Uterus (tissue), 4 donors: ENCODE measurements around the gene ATP10A. TPM values are rescaled to one million over a fixed set of nuclear protein-coding genes. Genes with fewer than 3 reads are reported as not detected.
A peak's percentile ranks its signal among the peaks of the same experiment; 100 is the strongest.

Experiments used
- DNase-seq, 2 donors: peaks; one replicate each; pipeline ENCODE4 v3.0.0-alpha.2; 2019 to 2020
- H3K27ac ChIP-seq, 2 donors: fragments of 200-600 bp; sonication (generic); 1 replicate in 1 of 2; 2 replicates in 1 of 2; pipeline ENCODE4 v1.5.1; 2016 to 2018
- H3K27me3 ChIP-seq, 2 donors: fragments of 200-600 bp; sonication (generic); one replicate each; pipeline ENCODE4 v1.5.1; 2018 to 2019; ENCODE audit warnings: control low read depth in 1 of 2
- H3K36me3 ChIP-seq, 2 donors: fragments of 200-600 bp; sonication (generic); one replicate each; pipeline ENCODE4 v1.5.1; 2019; ENCODE audit warnings: control low read depth in 1 of 2
- H3K4me1 ChIP-seq, 2 donors: fragments of 200-600 bp; sonication (generic); one replicate each; pipeline ENCODE4 v1.5.1; 2018 to 2019; ENCODE audit warnings: control low read depth in 1 of 2
- H3K4me3 ChIP-seq, 2 donors: fragments of 200-600 bp; sonication (generic); 1 replicate in 1 of 2; 2 replicates in 1 of 2; pipeline ENCODE4 v1.5.1; 2018 to 2019; ENCODE audit warnings: mild to moderate bottlenecking in 1 of 2
- H3K9me3 ChIP-seq, 2 donors: fragments of 200-600 bp; sonication (generic); one replicate each; pipeline ENCODE4 v1.5.1; 2019; ENCODE audit warnings: control low read depth in 1 of 2
- CTCF ChIP-seq, 4 experiments: fragments of 200-600 bp in 2 of 4; fragments of 450-650 bp in 2 of 4; sonication (generic) in 2 of 4; IDR thresholded peaks; one replicate each; pipeline ENCODE4 v1.5.1; 2016 to 2019; ENCODE audit warnings: antibody characterized with exemption in 4 of 4, mild to moderate bottlenecking in 2 of 4, moderate library complexity in 1 of 4
- POLR2A ChIP-seq, 2 donors: fragments of 450-650 bp; IDR thresholded peaks; one replicate each; pipeline ENCODE4 v1.6.1; 2016; ENCODE audit warnings: antibody characterized with exemption in 2 of 2, mild to moderate bottlenecking in 1 of 2, moderate library complexity in 1 of 2
- intact Hi-C: fragments of 100-400 bp; cut with DNase I; formaldehyde crosslinking; loops from one replicate; pipeline ENCODE4 v1.15.1; 2023; ENCODE audit warnings: low total_unique reads
- total RNA-seq, 4 donors: library from RNA; depleted of rRNA in 3 of 4; stranded (reverse); fragments of >200 nt in 3 of 4; gene quantifications; one replicate each; pipeline versions ENCODE4 v1.1.0 to v1.2.4, GENCODE V29; 2014 to 2023
- donor health status: DM: yes; HTN: yes; CAD: no.

The ATP10A gene
- total RNA-seq, 4 donors from 2014 or later, result 0.29 to 3.8 (median 2.5) TPM

GRCh38 chr15:25790000-25790660 is 73.0 kb downstream of the ATP10A start:
- intact Hi-C loops, result no loop called here
- Histone ChIP-seq H3K36me3 (no peaks in the 10 kb centered on the region), H3K4me1 (peaks cover 0 to 12% of the 10 kb centered on the region in 2 donors), H3K9me3 (no peaks in the 10 kb centered on the region), H3K27ac (peak overlapping the region; percentile 59 to 73), H3K4me3 (no peak overlapping the region), H3K27me3 (no peaks in the 10 kb centered on the region)
- peak; percentile 70 to 78 for DNase-seq
- TF ChIP-seq POLR2A (IDR thresholded peaks at IDR 0.05) (no peak), CTCF (IDR thresholded peaks at IDR 0.05) (no peak)

GRCh38 chr15:25789616-25789999 is 73.5 kb downstream of the ATP10A start:
- no peak overlapping the region for H3K4me3 ChIP-seq
- DNase-seq, result no peak
- no peaks in the 10 kb centered on the region for H3K27me3 ChIP-seq
- H3K9me3 ChIP-seq, result no peaks in the 10 kb centered on the region
- peaks cover 0 to 12% of the 10 kb centered on the region in 2 donors for H3K4me1 ChIP-seq
- H3K36me3 ChIP-seq, result no peaks in the 10 kb centered on the region
- intact Hi-C loops, result no loop called here
- TF ChIP-seq POLR2A (IDR thresholded peaks at IDR 0.05) (no peak), CTCF (IDR thresholded peaks at IDR 0.05) (no peak)
- H3K27ac ChIP-seq, result peak overlapping the region; percentile 59 to 73

- TF ChIP-seq CTCF (IDR thresholded peaks at IDR 0.05), result no peak
- no peak for TF ChIP-seq POLR2A (IDR thresholded peaks at IDR 0.05)
- peak; percentile 28 to 33 for DNase-seq
- Histone ChIP-seq H3K27me3 (no peaks in the 10 kb centered on the region), H3K4me1 (peaks cover 0 to 12% of the 10 kb centered on the region in 2 donors), H3K27ac (peak overlapping the region in 1 of 2 donors; percentile 73), H3K9me3 (no peaks in the 10 kb centered on the region), H3K4me3 (no peak overlapping the region), H3K36me3 (no peaks in the 10 kb centered on the region)
- intact Hi-C loops, result no loop called here
Measured at GRCh38 chr15:25789211-25789610, 73.9 kb downstream of the ATP10A start.

GRCh38 chr15:25787855-25788520 is 75.1 kb downstream of the ATP10A start:
- H3K9me3 ChIP-seq, result no peaks in the 10 kb centered on the region
- TF ChIP-seq POLR2A (IDR thresholded peaks at IDR 0.05) (no peak), CTCF (IDR thresholded peaks at IDR 0.05) (no peak)
- DNase-seq, result no peak
- intact Hi-C loops, result no loop called here
- peak overlapping the region in 1 of 2 donors; percentile 30 for H3K27ac ChIP-seq
- no peaks in the 10 kb centered on the region for H3K36me3 ChIP-seq
- H3K4me1 ChIP-seq, result peaks cover 0 to 12% of the 10 kb centered on the region in 2 donors
- no peaks in the 10 kb centered on the region for H3K27me3 ChIP-seq
- no peak overlapping the region for H3K4me3 ChIP-seq

GRCh38 chr15:25787381-25787780 is 75.7 kb downstream of the ATP10A start:
- no peaks in the 10 kb centered on the region for H3K27me3 ChIP-seq
- H3K4me3 ChIP-seq, result no peak overlapping the region
- no peaks in the 10 kb centered on the region for H3K9me3 ChIP-seq
- H3K4me1 ChIP-seq, result peaks cover 0 to 12% of the 10 kb centered on the region in 2 donors
- H3K36me3 ChIP-seq, result no peaks in the 10 kb centered on the region
- no peak for TF ChIP-seq POLR2A (IDR thresholded peaks at IDR 0.05)
- TF ChIP-seq CTCF (IDR thresholded peaks at IDR 0.05), result no peak
- no peak overlapping the region for H3K27ac ChIP-seq
- intact Hi-C loops, result no loop called here
- no peak for DNase-seq
